Heart left ventricle (tissue), 16 donors: ENCODE data around the gene DYSF. TPM values are rescaled to one million over a fixed set of nuclear protein-coding genes. Genes with fewer than 3 reads are reported as not detected.

Source experiments
- ATAC-seq, 4 donors: fragments of 200-7000 bp; cut with Tn5 transposase; one replicate each; pipeline ENCODE4 v1.9.1; 2020 to 2022; ENCODE audit warnings: moderate library complexity in 4 of 4, mild to moderate bottlenecking in 3 of 4, moderate number of reproducible peaks in 1 of 4
- DNase-seq, 5 donors: peaks; one replicate each; pipeline ENCODE4 v3.0.0-alpha.2; 2020
- H3K27ac ChIP-seq, 12 donors: fragments of 200-600 bp; sonication (generic) in 4 of 12; one replicate each; pipeline versions ENCODE4 v1.5.0 to v1.8.0; 2016 to 2022; ENCODE audit warnings: mild to moderate bottlenecking in 2 of 12
- H3K27me3 ChIP-seq, 9 donors: fragments of 200-600 bp; sonication (generic) in 2 of 9; one replicate each; pipeline versions ENCODE4 v1.5.1 to v1.8.0; 2016 to 2022; ENCODE audit warnings: mild to moderate bottlenecking in 3 of 9
- H3K36me3 ChIP-seq, 9 donors: fragments of 200-600 bp; sonication (generic) in 2 of 9; one replicate each; pipeline versions ENCODE4 v1.5.0 to v1.8.0; 2018 to 2022; ENCODE audit warnings: mild to moderate bottlenecking in 2 of 9
- H3K4me1 ChIP-seq, 12 donors: fragments of 200-600 bp; sonication (generic) in 4 of 12; one replicate each; pipeline versions ENCODE4 v1.5.0 to v1.8.0; 2016 to 2022; ENCODE audit warnings: mild to moderate bottlenecking in 3 of 12
- H3K4me3 ChIP-seq, 12 donors: fragments of 200-600 bp; sonication (generic) in 4 of 12; one replicate each; pipeline versions ENCODE4 v1.5.0 to v1.8.0; 2017 to 2022; ENCODE audit warnings: mild to moderate bottlenecking in 9 of 12, moderate library complexity in 4 of 12
- H3K9me3 ChIP-seq, 12 donors: fragments of 200-600 bp; sonication (generic) in 4 of 12; one replicate each; pipeline versions ENCODE4 v1.5.0 to v1.8.0; 2016 to 2022; ENCODE audit warnings: mild to moderate bottlenecking in 1 of 12
- POLR2A ChIP-seq, 2 donors: fragments of 450-650 bp; IDR thresholded peaks; one replicate each; pipeline ENCODE4 v1.6.1; 2017; ENCODE audit warnings: antibody characterized with exemption in 2 of 2, mild to moderate bottlenecking in 2 of 2, moderate library complexity in 2 of 2
- WGBS, 4 donors: extraction: QIAGEN DNeasy Blood & Tissue Kit in 2 of 4; methylation state at CpG; one replicate each; pipeline versions ENCODE4 v1.1.5 to v1.1.7; 2013 to 2018; 5-methylcytosine and 5-hydroxymethylcytosine counted together
- intact Hi-C, 10 donors: fragments of 100-400 bp; cut with DNase I; formaldehyde crosslinking; loops; one replicate each; pipeline versions ENCODE4 v1.11.1 to v1.14.2; 2022
- polyA plus RNA-seq, 2 donors: library from polyadenylated mRNA; stranded (reverse); fragments of 200-250 nt; gene quantifications; one replicate each; pipeline ENCODE4 v1.2.3, GENCODE V29; 2013
- total RNA-seq, 9 donors: library from RNA; depleted of rRNA in 2 of 9; stranded (reverse); fragments of >200 nt in 2 of 9; fragmentation: NEBNext Ultra II Directional in 3 of 9; extraction: Animal tissue kit (Norgen Biotek cat#: 25700) in 3 of 9; gene quantifications; one replicate each; pipeline versions ENCODE4 v1.1.0 to v1.2.4, GENCODE V29; 2016 to 2023
- TF ChIP-seq, protein P1 (sequence below), 12 donors: fragments of 200-600 bp; sonication (generic) in 4 of 12; IDR thresholded peaks; one replicate each; pipeline versions ENCODE4 v1.5.0 to v1.8.0; 2018 to 2022; ENCODE audit warnings: antibody characterized with exemption in 12 of 12, mild to moderate bottlenecking in 5 of 12
- donor health status: ischemic (EF 13 %, LVEDD 7.1; RV severe dilation, severe dysfunction).
- donor health status: healthy with polysubstance abuse.
- donor health status: DM: no; HTN: yes; CAD: no.
- donor health status: DM: no; HTN: no; CAD: no.
- donor health status: ischemic (EF 25% LVEDD 6.9; RV normal size, moderate dysfunction).
- donor health status: ischemic (EF 25% LVEDD 5.7; RV mildly dilated, moderate dysfunction).
- donor health status: healthy.
- donor health status: DM: yes; HTN: yes; CAD: no.
- donor health status: ischemic (EF 35%, LVEDD 5.7; RV mildly dilated, moderate dysfunction).
- donor health status: nonischemic (EF 11% LVEDD 7.7; RV severe dilation, severe dysfunction).
- donor health status: DM: yes; HTN: yes; CAD: no.
- donor health status: PGD.
- donor health status: ischemic (EF 29% LVEDD 5.4; RV normal size, mild dysfunction).
- donor health status: nonischemic (EF 23%, LVEDD 6.1; RV moderate dilation, normal function).

DYSF gene
- total and polyA plus RNA-seq, 11 donors: 25.5 to 99.9 (median 78.6) TPM

DNA sequence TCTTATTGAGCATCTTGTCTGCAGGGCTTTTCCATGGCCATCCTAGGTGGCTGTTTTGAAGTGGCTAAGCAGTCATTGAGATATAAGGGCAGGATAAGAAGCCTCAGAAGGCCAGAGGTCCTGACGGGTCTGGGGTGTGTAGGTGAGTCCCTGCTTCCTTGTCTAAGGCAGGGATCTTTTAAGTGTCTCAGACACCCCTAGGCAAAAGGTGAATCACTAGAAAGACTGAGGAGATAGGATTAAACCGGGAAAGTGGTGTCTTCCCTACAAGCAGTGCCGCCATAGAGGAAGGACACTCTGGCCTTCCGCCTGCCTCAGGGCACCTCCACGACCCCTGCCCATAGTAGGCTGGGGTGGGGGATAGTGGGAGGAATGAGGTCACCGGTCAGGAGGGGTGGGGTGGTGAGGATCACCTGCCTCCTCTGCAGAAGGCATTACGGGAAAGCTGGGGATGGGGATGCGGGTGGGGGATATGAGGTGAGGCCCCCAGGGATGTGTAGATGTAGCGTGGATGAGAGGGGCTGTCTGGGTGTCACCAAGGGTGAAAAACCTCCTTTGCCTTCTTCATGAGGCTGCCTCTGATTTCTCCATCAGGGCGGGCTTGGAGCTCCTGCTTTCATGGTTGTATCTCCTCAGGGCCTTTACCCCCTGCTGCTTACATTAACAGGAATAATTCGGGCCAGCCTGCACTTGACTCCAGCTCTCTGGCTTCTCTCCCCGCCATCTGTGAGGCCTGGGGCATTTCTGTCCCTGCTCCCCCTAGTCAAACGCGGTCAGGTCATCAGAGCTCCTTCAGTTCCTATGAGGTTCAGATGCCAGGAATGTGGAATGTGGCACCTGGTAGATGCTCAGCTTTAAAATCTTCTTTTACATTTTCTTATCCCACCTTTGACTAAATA lies 244.0 kb downstream of the DYSF start:
- no peak overlapping the region for H3K4me3 ChIP-seq
- H3K27ac ChIP-seq: no peak overlapping the region
- TF ChIP-seq, protein P1, sequence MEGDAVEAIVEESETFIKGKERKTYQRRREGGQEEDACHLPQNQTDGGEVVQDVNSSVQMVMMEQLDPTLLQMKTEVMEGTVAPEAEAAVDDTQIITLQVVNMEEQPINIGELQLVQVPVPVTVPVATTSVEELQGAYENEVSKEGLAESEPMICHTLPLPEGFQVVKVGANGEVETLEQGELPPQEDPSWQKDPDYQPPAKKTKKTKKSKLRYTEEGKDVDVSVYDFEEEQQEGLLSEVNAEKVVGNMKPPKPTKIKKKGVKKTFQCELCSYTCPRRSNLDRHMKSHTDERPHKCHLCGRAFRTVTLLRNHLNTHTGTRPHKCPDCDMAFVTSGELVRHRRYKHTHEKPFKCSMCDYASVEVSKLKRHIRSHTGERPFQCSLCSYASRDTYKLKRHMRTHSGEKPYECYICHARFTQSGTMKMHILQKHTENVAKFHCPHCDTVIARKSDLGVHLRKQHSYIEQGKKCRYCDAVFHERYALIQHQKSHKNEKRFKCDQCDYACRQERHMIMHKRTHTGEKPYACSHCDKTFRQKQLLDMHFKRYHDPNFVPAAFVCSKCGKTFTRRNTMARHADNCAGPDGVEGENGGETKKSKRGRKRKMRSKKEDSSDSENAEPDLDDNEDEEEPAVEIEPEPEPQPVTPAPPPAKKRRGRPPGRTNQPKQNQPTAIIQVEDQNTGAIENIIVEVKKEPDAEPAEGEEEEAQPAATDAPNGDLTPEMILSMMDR (IDR thresholded peaks at IDR 0.05): no peak
- TF ChIP-seq POLR2A (IDR thresholded peaks at IDR 0.05): no peak
- H3K27me3 ChIP-seq: no peaks in the 10 kb centered on the region
- WGBS, 4 donors: 91 to 95% (median 93%) methylated on average over 14 of the region's 14 CpGs
- H3K36me3 ChIP-seq: no peaks in the 10 kb centered on the region
- H3K9me3 ChIP-seq: no peaks in the 10 kb centered on the region
- intact Hi-C loops: loop anchor here in 3 of 10 donors (10.0 kb wide), 1 partner anchor 97 kb away; no protein-coding TSS in a partner anchor
- ATAC-seq (no peak), DNase-seq (peak in 1 of 5 donors; percentile 44)
- peaks cover 0 to 37% (median 25%) of the 10 kb centered on the region in 12 donors for H3K4me1 ChIP-seq

DNA sequence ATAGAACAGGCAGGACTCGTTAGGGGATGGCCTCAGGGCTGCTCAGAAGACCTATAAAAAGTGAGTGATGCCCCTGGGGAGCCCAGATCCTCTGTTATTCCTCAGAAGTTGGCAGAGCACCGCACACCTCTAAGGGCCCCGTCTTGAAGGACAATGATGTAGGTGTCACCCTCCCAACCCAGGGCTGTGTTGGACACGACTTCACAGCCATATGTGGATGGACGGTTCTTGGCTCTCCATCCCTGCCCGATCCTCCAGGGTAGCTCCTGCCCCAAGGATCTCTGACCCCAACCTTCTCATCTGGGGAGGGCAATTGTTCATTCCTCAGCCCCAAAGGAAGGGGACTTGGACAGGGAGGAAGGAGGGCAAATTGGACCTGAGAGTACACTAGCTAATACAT lies 246.1 kb downstream of the DYSF start:
- no peak for TF ChIP-seq POLR2A (IDR thresholded peaks at IDR 0.05)
- TF ChIP-seq, protein P1 (IDR thresholded peaks at IDR 0.05): no peak
- Histone ChIP-seq H3K4me1 (peaks cover 0 to 58% (median 32%) of the 10 kb centered on the region in 12 donors), H3K27me3 (no peaks in the 10 kb centered on the region), H3K9me3 (no peaks in the 10 kb centered on the region), H3K4me3 (no peak overlapping the region), H3K36me3 (no peaks in the 10 kb centered on the region), H3K27ac (peak overlapping the region in 6 of 12 donors; percentile 85 to 97 (median 88))
- DNase-seq: peak in 1 of 5 donors; percentile 10
- WGBS, 4 donors: 85 to 95% (median 91%) methylated on average over 6 of the region's 6 CpGs
- ATAC-seq: no peak
- intact Hi-C loops: loop anchor here in 3 of 10 donors (10.0 kb wide), 1 partner anchor 95 kb away; no protein-coding TSS in a partner anchor

DNA sequence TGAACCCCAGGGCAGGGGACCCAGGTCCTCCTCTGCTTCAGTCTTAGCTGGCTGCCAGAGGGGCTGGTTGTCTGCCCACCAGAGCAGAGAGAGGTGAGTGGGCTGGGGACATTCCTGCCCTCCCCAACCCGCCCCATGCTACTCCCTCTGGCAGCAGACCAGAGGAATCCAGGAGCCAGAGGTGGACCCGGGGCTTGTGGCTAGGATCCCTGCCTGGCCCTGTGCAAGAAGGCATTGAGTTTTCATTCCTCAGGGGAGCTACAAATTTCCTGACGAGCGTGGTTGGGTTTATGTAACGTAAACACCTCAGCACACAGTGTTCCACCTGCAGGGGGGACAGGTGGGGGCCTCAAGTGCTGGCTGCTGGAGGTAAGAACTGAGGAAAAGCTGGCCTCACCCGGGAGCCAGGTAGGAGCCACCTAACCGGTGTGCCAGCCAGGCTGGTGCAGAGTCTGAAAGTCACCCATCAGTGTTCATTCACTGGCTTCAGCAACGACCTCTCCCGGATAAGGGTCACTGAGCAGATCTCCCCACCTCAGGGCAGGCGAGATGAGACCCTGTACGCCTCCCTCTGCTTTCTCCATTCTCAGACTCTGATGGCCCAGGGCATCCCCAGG lies 246.8 kb downstream of the DYSF start:
- H3K9me3 ChIP-seq: no peaks in the 10 kb centered on the region
- ATAC-seq (peak in 1 of 4 donors; percentile 8), DNase-seq (peak in 2 of 5 donors; percentile 19 to 39)
- intact Hi-C loops: loop anchor here in 2 of 10 donors (5.0 to 10.0 kb wide), 2 partner anchors 53 to 85 kb away; no protein-coding TSS in a partner anchor
- 68 to 71% (median 70%) methylated on average over 10 to 11 of the region's 11 CpGs for WGBS, 4 donors
- no peaks in the 10 kb centered on the region for H3K27me3 ChIP-seq
- TF ChIP-seq, protein P1 (IDR thresholded peaks at IDR 0.05): no peak
- no peak for TF ChIP-seq POLR2A (IDR thresholded peaks at IDR 0.05)
- H3K4me1 ChIP-seq: peaks cover 0 to 65% (median 37%) of the 10 kb centered on the region in 12 donors
- peak overlapping the region; percentile 31 to 98 (median 87) for H3K27ac ChIP-seq
- H3K4me3 ChIP-seq: no peak overlapping the region
- no peaks in the 10 kb centered on the region for H3K36me3 ChIP-seq
